SHP77 treated with DMSO at 0.1 percent for 48 hours (cell line): ENCODE measurements around the gene CEMIP.

Experiments
- DNase-seq: peaks from one replicate; lab custom pipeline; 2025; lab: John Stamatoyannopoulos, UW

The CEMIP gene, protein sequence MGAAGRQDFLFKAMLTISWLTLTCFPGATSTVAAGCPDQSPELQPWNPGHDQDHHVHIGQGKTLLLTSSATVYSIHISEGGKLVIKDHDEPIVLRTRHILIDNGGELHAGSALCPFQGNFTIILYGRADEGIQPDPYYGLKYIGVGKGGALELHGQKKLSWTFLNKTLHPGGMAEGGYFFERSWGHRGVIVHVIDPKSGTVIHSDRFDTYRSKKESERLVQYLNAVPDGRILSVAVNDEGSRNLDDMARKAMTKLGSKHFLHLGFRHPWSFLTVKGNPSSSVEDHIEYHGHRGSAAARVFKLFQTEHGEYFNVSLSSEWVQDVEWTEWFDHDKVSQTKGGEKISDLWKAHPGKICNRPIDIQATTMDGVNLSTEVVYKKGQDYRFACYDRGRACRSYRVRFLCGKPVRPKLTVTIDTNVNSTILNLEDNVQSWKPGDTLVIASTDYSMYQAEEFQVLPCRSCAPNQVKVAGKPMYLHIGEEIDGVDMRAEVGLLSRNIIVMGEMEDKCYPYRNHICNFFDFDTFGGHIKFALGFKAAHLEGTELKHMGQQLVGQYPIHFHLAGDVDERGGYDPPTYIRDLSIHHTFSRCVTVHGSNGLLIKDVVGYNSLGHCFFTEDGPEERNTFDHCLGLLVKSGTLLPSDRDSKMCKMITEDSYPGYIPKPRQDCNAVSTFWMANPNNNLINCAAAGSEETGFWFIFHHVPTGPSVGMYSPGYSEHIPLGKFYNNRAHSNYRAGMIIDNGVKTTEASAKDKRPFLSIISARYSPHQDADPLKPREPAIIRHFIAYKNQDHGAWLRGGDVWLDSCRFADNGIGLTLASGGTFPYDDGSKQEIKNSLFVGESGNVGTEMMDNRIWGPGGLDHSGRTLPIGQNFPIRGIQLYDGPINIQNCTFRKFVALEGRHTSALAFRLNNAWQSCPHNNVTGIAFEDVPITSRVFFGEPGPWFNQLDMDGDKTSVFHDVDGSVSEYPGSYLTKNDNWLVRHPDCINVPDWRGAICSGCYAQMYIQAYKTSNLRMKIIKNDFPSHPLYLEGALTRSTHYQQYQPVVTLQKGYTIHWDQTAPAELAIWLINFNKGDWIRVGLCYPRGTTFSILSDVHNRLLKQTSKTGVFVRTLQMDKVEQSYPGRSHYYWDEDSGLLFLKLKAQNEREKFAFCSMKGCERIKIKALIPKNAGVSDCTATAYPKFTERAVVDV (N-terminal part only)

GRCh38 chr15:80778964-80779657 lies at the start of gene CEMIP:
Gene CEMIP, plus strand, starts transcription at chr15:80779370. Its CDS starts 94,510 bp downstream, at chr15:80873880.
- DNase-seq, result peak; percentile 70

DNA sequence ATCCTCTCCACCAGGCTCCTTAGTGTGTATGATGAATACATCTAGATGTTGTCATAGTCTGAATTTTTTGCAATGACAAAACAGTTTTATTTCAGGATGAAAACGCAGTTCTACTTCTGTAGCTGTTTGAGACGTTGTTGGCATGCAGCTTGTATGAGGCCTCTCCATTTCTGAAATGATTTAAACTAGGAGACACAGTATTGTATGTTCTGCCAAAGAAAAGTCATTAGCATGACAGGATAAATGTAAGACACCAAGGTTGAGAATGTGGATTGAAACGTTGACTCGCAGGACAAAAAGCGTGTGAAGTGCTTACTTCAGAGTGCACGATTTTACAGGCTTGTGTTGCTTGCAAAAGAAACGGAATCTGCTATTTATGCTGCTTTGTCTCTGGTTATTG lies 48.8 kb upstream of the CEMIP start:
- DNase-seq, result no peak

- DNase-seq, result no peak
Observed at GRCh38 chr15:80730926-80731325, 48.2 kb upstream of the CEMIP start.

GRCh38 chr15:80732167-80732566 lies 47.0 kb upstream of the CEMIP start:
- DNase-seq, result no peak

- DNase-seq, result no peak
Observed at GRCh38 chr15:80732818-80733217, 46.4 kb upstream of the CEMIP start.

DNA sequence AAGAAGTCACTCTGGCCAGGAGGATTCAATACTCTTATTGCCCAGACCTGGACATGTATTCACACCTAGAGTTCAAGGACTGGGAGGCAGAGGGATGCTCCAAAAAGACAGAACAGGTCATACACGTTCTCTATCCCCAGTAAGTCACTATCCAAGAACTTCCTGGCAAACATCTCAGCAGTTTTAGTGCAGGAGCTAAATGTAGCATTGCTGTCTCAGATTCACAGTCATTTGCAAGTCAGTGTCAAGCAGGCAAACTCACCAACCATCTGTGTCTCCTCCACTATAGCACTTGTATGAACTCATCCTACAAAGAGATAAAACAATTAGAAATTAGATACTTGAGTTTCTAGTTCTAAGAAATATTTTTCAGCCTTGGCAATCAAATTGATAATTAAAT lies 45.7 kb upstream of the CEMIP start:
- no peak for DNase-seq

- no peak for DNase-seq
Observed at GRCh38 chr15:80735344-80735743, 43.8 kb upstream of the CEMIP start.

- no peak for DNase-seq
Observed at GRCh38 chr15:80736560-80736959, 42.6 kb upstream of the CEMIP start.

GRCh38 chr15:80739919-80740318 lies 39.3 kb upstream of the CEMIP start:
- no peak for DNase-seq

DNA sequence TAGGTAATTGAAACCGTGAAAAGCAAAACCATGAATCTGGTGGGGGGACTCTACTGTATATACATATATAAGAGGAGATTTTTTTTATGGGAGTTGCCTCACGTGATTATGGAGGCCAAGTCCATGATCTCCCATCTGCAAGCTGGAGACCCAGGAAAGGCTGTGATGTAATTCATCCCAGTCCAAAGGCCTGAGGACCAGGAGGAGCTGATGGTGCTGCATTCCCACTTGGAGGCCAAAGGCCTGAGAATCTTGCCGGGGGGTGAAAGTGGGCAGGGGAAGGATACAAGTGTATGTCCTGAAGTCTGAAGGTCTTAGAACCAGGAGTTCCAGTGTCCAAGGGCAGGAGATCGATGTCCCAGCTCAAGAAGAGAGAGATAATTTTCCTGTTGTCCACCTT lies 37.1 kb upstream of the CEMIP start:
- DNase-seq, result no peak

DNA sequence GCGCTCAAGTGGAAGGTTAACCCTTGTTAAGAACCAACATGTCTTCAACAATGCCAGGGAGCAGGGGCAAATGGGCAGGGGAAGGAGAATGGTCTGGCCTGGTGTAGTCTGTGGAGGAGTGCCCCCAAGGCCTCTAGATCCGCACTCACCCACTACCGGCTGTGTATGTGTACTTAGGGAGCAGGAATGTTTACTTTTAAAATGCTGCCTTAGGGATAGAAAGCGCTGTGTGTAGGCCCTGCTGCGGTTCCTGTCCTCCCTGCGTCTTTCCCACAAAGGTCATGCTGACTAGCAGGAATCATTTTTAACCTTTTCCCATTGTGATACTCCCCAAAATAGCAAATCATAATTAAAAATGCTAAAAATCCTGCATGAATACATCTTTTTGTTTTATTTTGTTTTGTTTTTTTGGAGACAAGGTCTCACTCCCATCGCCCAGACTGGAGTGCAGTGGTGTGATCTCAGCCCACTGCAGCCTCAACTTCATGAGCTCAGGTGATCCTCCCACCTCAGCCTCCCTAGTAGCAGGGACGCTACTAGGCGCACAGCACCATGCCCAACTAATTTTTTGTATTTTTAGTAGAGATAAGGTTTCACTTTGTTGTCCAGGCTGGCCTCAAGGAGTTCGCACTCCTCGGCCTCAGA lies 35.9 kb upstream of the CEMIP start:
- no peak for DNase-seq

DNA sequence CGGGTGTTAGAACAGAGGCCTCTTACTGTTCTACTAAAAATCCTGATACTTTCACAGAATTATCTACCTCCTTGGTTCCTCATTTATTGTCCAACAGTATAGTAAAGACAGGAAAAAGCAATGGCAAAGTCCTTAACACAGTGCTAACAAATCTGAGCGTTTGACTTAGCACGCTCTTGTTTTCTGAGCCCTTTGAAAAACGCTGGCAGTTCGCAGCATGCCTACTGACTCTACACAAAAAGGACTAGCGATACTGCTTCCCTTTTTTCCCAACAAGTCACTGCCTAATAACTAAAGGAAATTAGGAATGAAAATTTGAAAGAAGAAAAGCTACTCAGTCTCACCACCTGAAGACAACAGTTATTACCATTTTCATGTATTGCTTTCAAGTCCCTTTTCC lies 34.8 kb upstream of the CEMIP start:
- no peak for DNase-seq

DNA sequence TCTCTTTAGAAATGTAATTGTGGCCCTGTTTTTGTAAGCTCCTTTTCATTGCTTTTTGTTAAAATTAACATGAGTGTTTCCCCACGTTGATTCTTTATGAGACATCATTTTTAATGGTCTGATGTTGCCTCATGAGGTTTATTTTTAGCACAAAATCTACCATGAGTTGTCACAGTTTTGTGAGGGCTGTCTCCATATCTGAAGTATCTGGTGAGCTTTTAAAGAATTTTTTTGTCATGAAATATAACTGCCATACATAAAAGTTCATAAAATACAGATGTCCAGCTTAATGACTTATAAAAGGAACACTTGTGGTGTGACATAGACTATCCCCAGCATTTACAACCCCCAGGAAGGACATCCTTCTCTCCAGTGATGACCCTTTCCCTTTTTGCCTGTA lies 34.3 kb upstream of the CEMIP start:
- no peak for DNase-seq

GRCh38 chr15:80745888-80746287 lies 33.3 kb upstream of the CEMIP start:
- DNase-seq, result no peak

DNA sequence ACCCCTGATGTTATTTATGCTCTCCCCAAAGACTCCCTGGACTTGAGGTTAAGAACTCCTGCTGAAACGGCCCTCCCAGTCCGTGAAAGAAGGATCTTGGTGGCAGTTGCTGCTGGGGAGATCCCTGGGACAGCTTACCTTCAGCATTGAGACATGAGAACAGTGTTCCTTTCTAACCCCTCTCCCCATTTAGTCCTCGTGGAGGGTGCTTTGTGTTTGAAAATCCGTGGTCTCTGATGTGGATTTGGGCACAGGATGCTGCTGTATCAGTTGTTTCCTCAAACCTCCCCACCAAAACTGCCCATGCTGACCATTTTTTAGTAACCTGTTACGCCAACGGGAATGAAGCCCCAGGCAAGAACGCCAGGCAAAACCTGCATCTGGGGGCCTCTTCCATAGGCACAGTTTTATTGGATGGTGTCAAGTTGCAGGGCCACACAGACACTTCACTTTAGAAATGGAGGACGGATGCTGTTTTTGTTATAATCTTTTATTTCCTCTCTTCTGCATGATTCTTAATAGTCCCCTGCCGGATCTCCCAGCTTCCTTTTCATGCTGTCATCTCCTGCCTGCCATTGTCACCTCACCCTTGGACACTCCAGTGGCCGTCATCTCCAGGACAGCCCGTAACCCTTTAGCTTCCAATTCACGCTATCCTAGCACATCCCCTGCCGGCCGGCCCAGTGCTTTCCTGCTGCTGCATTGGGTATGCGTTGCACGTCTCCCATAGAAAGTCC lies 31.7 kb upstream of the CEMIP start:
- DNase-seq, result no peak

DNA sequence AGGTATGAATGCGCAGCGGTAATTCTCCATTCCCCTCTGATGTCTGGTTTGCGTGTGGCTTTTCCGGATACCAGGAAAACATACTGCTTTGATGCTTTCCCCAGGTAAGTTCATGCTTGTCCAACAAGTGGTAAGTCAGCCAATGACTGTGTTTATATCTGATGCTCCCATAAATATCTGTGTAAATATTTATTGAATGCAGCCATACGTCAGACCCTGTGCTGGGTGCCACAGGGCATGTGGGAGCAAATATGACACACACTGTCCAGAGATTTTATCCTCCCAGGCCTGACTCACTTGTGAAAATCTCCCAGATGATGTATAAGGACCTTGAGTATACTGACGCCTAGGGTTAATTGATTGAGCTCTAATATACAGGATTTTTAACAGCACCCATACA lies 29.6 kb upstream of the CEMIP start:
- DNase-seq, result no peak

GRCh38 chr15:80750575-80750974 lies 28.6 kb upstream of the CEMIP start:
- no peak for DNase-seq

DNA sequence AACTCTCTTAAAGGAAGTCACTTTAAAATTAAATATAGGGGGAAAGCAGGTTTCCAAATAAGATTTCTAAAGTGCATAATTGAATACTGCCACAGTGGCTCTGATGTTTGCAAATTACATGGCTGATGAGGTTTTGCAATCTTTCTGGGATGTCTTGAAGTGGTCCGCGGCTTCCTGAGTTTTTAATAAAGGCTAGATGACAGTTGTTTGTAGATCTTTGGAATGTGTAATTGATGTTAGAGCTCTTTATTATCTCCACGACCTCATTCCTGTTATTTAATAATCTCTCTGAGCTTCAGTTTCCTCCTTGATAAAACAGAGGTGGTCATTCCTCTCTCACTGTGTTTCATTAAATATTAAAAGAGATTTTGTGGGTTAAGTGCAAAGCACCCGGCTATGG lies 27.0 kb upstream of the CEMIP start:
- no peak for DNase-seq

- DNase-seq, result no peak
Observed at GRCh38 chr15:80753161-80753560, 26.0 kb upstream of the CEMIP start.

DNA sequence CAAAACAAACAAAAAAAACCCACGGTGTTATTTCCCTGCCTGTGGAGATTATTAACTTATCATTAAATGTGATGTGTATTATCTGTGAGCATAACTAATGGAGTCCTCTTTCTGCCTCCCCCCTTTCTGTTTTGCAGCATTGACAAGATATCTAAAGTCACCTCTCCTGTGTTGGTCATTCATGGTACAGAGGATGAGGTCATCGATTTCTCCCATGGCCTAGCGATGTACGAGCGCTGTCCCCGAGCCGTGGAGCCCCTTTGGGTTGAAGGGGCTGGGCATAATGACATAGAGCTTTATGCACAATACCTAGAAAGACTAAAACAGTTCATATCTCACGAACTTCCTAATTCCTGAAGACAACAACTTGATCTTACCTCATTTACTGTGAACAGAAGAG lies 25.2 kb upstream of the CEMIP start:
- no peak for DNase-seq

DNA sequence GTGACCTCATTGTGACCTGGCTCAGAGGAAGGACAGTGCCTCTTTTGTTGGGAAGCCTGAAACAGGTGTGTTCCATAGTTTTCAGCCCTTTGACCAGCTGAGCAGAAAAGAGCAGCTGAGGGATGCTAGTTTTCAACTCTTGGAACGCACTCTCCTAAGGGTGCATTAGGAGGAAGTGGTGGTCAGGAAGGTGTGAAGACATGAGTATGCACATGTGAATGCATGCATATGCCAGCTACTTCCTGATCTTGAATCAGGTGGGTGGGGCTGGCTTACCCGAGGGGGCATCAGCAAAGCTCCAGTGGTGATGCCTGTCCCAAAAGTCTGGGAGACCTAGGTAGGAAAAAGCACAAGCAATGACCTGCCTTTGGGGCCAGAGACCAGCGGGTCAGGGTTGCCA lies 23.3 kb upstream of the CEMIP start:
- DNase-seq, result no peak
